Endothelial cell of umbilical vein (primary cell): Measurements from ENCODE around the gene CLDN5. TPM values are rescaled to one million over a fixed set of nuclear protein-coding genes. Genes with fewer than 3 reads are reported as not detected.

Source experiments
- BruUV-seq: library from RNA; stranded (reverse); fragments of 400-500 nt; replicated peaks from 2 replicates; lab custom pipeline; 2021; lab: Mats Ljungman, UMichigan
- CTCF ChIA-PET: fragments of 300-600, 350-600 bp; sonication (Branson Sonifier 250); formaldehyde crosslinking; loops from one replicate; lab custom pipeline; 2021; ENCODE audit warnings: antibody characterized with exemption, inconsistent platforms; lab: Charles Lee
- POLR2A ChIA-PET: fragments of 300-600, 350-600 bp; sonication (Branson Sonifier 250); formaldehyde crosslinking; loops from one replicate; lab custom pipeline; 2021; ENCODE audit warnings: antibody characterized with exemption, inconsistent platforms; lab: Charles Lee
- DNase-seq: peaks from one replicate; pipeline ENCODE4 v3.0.0-alpha.2; 2011; ENCODE audit warnings: low read depth, low spot score
- FAIRE-seq: peaks from 2 replicates; lab custom pipeline; 2011; peaks lifted over from hg19 to GRCh38; lab: Jason Lieb, UNC
- H2AFZ ChIP-seq: 2 replicates; pipeline ENCODE4 v1.6.0; 2012; ENCODE audit warnings: low read depth, low read length, control low read depth, inconsistent platforms
- H3K27ac ChIP-seq: 2 replicates; pipeline ENCODE4 v1.5.1; 2011; ENCODE audit warnings: low read depth, mild to moderate bottlenecking, control low read depth, low read length, moderate library complexity; ENCODE audit not compliant: insufficient read depth
- H3K27me3 ChIP-seq, 2 experiments: 2 replicates each; pipeline versions ENCODE4 v1.6.0 to v1.6.1; 2011; ENCODE audit warnings: low read length in 2 of 2, mixed read lengths in 1 of 2; ENCODE audit not compliant: control insufficient read depth in 2 of 2, insufficient read depth in 2 of 2
- H3K36me3 ChIP-seq, 2 experiments: 2 replicates in 1 of 2; 3 replicates in 1 of 2; pipeline ENCODE4 v1.5.1; 2011; ENCODE audit warnings: low read length in 2 of 2, mild to moderate bottlenecking in 1 of 2, moderate library complexity in 1 of 2; ENCODE audit not compliant: control insufficient read depth in 2 of 2, insufficient read depth in 2 of 2; ENCODE audit errors: extremely low read depth in 1 of 2
- H3K4me1 ChIP-seq: 3 replicates; pipeline ENCODE4 v1.5.1; 2011; ENCODE audit warnings: mild to moderate bottlenecking, low read length; ENCODE audit not compliant: control insufficient read depth, insufficient read depth; ENCODE audit errors: extremely low read depth
- H3K4me2 ChIP-seq: 2 replicates; pipeline ENCODE4 v1.6.1; 2011; ENCODE audit warnings: low read length, control low read depth, mixed read lengths; ENCODE audit not compliant: insufficient read depth
- H3K4me3 ChIP-seq, 3 experiments: fragments of 200-600 bp in 1 of 3; sonication (generic), shearing (Covaris generic) in 1 of 3; replicated peaks in 1 of 3; 2 replicates each; pipeline ENCODE4 v1.5.1; 2011 to 2016; ENCODE audit warnings: control low read depth in 3 of 3, low read length in 3 of 3, mild to moderate bottlenecking in 2 of 3, inconsistent platforms in 1 of 3, low read depth in 1 of 3, moderate library complexity in 1 of 3; ENCODE audit not compliant: insufficient read depth in 1 of 3
- H3K79me2 ChIP-seq: 2 replicates; pipeline ENCODE4 v1.6.0; 2012; ENCODE audit warnings: low read length, inconsistent platforms; ENCODE audit not compliant: control insufficient read depth, insufficient read depth
- H3K9ac ChIP-seq: replicated peaks from 2 replicates; pipeline ENCODE3; 2011; ENCODE audit warnings: low read length, control low read depth; ENCODE audit not compliant: insufficient read depth; ENCODE audit errors: extremely low read depth
- H3K9me1 ChIP-seq: replicated peaks from 3 replicates; pipeline ENCODE4 v1.6.0; 2011; ENCODE audit warnings: mild to moderate bottlenecking, low read length; ENCODE audit not compliant: control insufficient read depth, insufficient read depth; ENCODE audit errors: extremely low read depth
- H3K9me3 ChIP-seq: replicated peaks from 2 replicates; pipeline ENCODE4 v1.5.1; 2012; ENCODE audit warnings: low read length, inconsistent platforms; ENCODE audit not compliant: control insufficient read depth, insufficient read depth
- H4K20me1 ChIP-seq: replicated peaks from 2 replicates; pipeline ENCODE3; 2011; ENCODE audit warnings: mild to moderate bottlenecking, low read length; ENCODE audit not compliant: control insufficient read depth, insufficient read depth; ENCODE audit errors: extremely low read depth
- EZH2 ChIP-seq: IDR thresholded peaks from 2 replicates; pipeline ENCODE4 v1.6.1; 2012; ENCODE audit warnings: borderline replicate concordance, low read depth, mild to moderate bottlenecking, moderate library complexity, low read length, inconsistent platforms; ENCODE audit not compliant: severe bottlenecking
- FOS ChIP-seq: IDR thresholded peaks from 2 replicates; pipeline ENCODE4 v1.6.1; 2011; ENCODE audit warnings: mild to moderate bottlenecking, low read length, moderate library complexity, borderline replicate concordance; ENCODE audit not compliant: insufficient read depth
- GATA2 ChIP-seq: IDR thresholded peaks from 2 replicates; pipeline ENCODE4 v1.7.0; 2011; ENCODE audit warnings: low read depth, mild to moderate bottlenecking, moderate library complexity, mixed read lengths, low read length; ENCODE audit not compliant: insufficient read length, insufficient read depth
- JUN ChIP-seq: IDR thresholded peaks from 2 replicates; pipeline ENCODE4 v1.6.1; 2011; ENCODE audit warnings: borderline replicate concordance, low read depth; ENCODE audit not compliant: insufficient read length, insufficient read depth
- MYC ChIP-seq: IDR thresholded peaks from one replicate; pipeline ENCODE4 v1.6.1; 2011; ENCODE audit warnings: mild to moderate bottlenecking, low read depth, low read length
- POLR2A ChIP-seq: IDR thresholded peaks from 2 replicates; pipeline ENCODE4 v1.6.1; 2012; ENCODE audit warnings: low read depth, mild to moderate bottlenecking, control low read depth, low read length
- POLR2AphosphoS5 ChIP-seq: IDR thresholded peaks from 2 replicates; pipeline ENCODE4 v1.6.1; 2012; ENCODE audit warnings: low read depth, mild to moderate bottlenecking, control low read depth, low read length, moderate library complexity; ENCODE audit not compliant: insufficient read depth
- dilution Hi-C: fragments of 300-500 bp; cut with MboI; formaldehyde crosslinking; loops from one replicate; pipeline ENCODE4 v1.15.0; 2019; ENCODE audit warnings: low sequenced_read_pairs; ENCODE audit not compliant: extremely low pct_ligation_motif_present
- intact Hi-C: fragments of 100-400 bp; cut with micrococcal nuclease; formaldehyde crosslinking; loops from one replicate; pipeline ENCODE4 v1.10.0; 2022
- polyA plus RNA-seq, 4 experiments: library from polyadenylated mRNA; depleted of rRNA in 3 of 4; stranded (reverse) in 3 of 4; unstranded in 1 of 4; fragments of >200 nt; gene quantifications; 2 replicates each; pipeline versions ENCODE4 v1.2.1 to v1.2.3, GENCODE V29; 2011 to 2012; ENCODE audit warnings: missing spikeins in 1 of 4
- total RNA-seq: library from RNA; stranded (reverse); gene quantifications from 2 replicates; pipeline ENCODE4 v1.2.3, GENCODE V29; 2021
- TF ChIP-seq, protein P1 (sequence below), 2 donors: IDR thresholded peaks; 1 replicate in 1 of 2; 2 replicates in 1 of 2; pipeline ENCODE4 v1.5.1; 2011; ENCODE audit warnings: low read length in 2 of 2, mild to moderate bottlenecking in 2 of 2, moderate library complexity in 2 of 2, control low read depth in 1 of 2, inconsistent platforms in 1 of 2, low read depth in 1 of 2; ENCODE audit not compliant: insufficient read depth in 1 of 2; ENCODE audit errors: extremely low read depth in 1 of 2
- TF ChIP-seq, protein P2 (sequence below): IDR thresholded peaks from 2 replicates; pipeline ENCODE4 v1.6.1; 2011; ENCODE audit not compliant: insufficient read depth, insufficient read length

Gene CLDN5
- total and polyA plus RNA-seq, 2 donors (not counting 3 experiments of a cell fraction or from before 2014, with no cell fraction given): 198 to 252 TPM

GRCh38 chr22:19504900-19505734, 19.1 kb downstream of the CLDN5 start:
- Histone ChIP-seq H3K9me1 (no peaks in the 10 kb centered on the region), H4K20me1 (no peaks in the 10 kb centered on the region), H3K79me2 (no peaks in the 10 kb centered on the region), H3K4me3 (no peak overlapping the region), H3K4me1 (no peaks in the 10 kb centered on the region), H3K9me3 (no peaks in the 10 kb centered on the region), H3K27ac (no peak overlapping the region), H2AFZ (no peak overlapping the region), H3K4me2 (no peak overlapping the region), H3K9ac (no peak overlapping the region), H3K27me3 (no peaks in the 10 kb centered on the region), H3K36me3 (no peaks in the 10 kb centered on the region)
- FAIRE-seq (no peak), DNase-seq (no peak)
- BruUV-seq: no TSS peak
- dilution Hi-C loops (no loop called here), intact Hi-C loops (no loop called here)
- ChIA-PET POLR2A (no interaction called here), CTCF (interaction anchor here (1.9 kb wide), 1 partner anchor 9 kb away, joined by 6 read pairs; no protein-coding TSS in a partner anchor)
- no peak for TF ChIP-seq POLR2A
- TF ChIP-seq, protein P1, sequence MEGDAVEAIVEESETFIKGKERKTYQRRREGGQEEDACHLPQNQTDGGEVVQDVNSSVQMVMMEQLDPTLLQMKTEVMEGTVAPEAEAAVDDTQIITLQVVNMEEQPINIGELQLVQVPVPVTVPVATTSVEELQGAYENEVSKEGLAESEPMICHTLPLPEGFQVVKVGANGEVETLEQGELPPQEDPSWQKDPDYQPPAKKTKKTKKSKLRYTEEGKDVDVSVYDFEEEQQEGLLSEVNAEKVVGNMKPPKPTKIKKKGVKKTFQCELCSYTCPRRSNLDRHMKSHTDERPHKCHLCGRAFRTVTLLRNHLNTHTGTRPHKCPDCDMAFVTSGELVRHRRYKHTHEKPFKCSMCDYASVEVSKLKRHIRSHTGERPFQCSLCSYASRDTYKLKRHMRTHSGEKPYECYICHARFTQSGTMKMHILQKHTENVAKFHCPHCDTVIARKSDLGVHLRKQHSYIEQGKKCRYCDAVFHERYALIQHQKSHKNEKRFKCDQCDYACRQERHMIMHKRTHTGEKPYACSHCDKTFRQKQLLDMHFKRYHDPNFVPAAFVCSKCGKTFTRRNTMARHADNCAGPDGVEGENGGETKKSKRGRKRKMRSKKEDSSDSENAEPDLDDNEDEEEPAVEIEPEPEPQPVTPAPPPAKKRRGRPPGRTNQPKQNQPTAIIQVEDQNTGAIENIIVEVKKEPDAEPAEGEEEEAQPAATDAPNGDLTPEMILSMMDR (IDR thresholded peaks at IDR 0.05; ENCODE audit: extremely low read depth in 1 of 2, insufficient read depth in 1 of 2, low read depth in 1 of 2, low read length in 2 of 2): no peak
- TF ChIP-seq MYC: no peak
- no peak for TF ChIP-seq JUN
- no peak for TF ChIP-seq EZH2
- TF ChIP-seq GATA2: no peak
- TF ChIP-seq, protein P2, sequence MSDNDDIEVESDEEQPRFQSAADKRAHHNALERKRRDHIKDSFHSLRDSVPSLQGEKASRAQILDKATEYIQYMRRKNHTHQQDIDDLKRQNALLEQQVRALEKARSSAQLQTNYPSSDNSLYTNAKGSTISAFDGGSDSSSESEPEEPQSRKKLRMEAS: no peak
- no peak for TF ChIP-seq FOS
- TF ChIP-seq POLR2AphosphoS5: no peak
